GM18873 (cell line): Measurements from ENCODE around the gene CTTN.

Experiments
- ATAC-seq: cut with Tn5 transposase; IDR thresholded peaks from one replicate; pipeline ENCODE4 v1.9.1; 2021; ENCODE audit warnings: mild to moderate bottlenecking, moderate library complexity, moderate number of reproducible peaks; ENCODE audit not compliant: unreplicated experiment, low FRiP score

The CTTN gene

DNA sequence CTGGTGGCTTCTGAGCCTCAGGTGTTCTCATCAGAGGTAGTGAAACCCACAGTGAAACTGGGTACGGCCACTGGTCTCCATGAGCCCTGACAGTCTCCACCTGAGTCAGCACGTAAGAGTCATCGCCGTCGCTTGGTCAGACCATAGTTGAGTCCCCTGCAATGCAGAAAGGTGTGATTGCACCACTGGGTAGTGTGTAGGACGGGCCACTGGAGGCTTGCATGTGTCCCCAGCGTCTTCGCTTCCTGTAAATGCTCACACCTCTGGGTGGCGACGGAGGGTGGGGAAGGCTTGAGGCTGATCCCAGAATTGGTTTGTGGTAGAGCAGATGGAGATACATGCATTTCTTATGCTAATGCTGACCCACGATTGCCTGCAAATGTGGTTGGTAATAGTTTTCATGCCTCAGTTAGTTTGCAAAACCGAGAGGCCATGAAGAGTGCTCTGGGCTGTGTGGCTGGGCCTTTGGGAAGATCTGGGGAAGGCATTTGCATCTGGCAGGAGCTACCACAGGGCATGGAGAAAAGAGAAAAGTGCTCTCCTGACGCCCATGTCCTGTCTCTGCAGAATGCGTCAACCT, 26.5 kb downstream of the CTTN start:
- no peak for ATAC-seq

GRCh38 chr11:70427436-70427835, 29.1 kb downstream of the CTTN start:
- no peak for ATAC-seq

DNA sequence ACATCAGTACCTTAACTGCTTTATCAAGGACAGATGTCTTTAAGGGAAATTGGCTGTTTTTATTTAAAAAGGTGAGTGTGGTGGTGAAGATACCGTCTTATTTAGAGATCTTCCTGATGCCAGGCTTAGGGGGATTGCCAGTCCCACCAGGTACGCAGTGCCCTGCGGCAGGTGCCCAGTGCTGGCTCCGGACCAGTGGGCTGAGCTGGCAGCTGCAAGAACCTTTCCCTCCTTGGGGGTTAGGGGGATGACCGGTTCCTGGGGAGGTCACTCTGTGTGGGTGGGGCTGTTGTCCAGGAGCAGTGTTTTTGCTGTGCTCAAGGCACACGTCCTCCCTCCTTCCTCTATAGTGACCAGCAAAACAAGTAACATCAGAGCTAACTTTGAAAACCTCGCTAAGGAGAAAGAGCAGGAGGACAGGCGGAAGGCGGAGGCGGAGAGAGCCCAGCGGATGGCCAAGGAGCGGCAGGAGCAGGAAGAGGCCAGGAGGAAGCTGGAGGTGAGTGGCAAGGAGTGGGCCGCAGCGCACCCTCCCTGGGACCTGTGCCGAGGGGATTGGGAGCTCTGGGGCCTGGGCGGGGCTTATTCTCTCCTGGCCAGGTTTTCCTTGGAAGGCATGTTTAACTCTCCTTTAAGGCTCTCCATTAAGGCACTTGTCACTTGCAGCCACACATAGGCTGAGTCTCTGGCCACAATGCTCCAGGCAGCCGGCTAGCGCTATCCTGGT, 30.5 kb downstream of the CTTN start:
- no peak for ATAC-seq

GRCh38 chr11:70429428-70429705, 31.0 kb downstream of the CTTN start:
- ATAC-seq, result no peak

- ATAC-seq, result no peak
Measured at GRCh38 chr11:70429724-70430521, 31.6 kb downstream of the CTTN start.

GRCh38 chr11:70430671-70431574, 32.6 kb downstream of the CTTN start:
- ATAC-seq, result no peak

- no peak for ATAC-seq
Measured at GRCh38 chr11:70431611-70432010, 33.3 kb downstream of the CTTN start.

DNA sequence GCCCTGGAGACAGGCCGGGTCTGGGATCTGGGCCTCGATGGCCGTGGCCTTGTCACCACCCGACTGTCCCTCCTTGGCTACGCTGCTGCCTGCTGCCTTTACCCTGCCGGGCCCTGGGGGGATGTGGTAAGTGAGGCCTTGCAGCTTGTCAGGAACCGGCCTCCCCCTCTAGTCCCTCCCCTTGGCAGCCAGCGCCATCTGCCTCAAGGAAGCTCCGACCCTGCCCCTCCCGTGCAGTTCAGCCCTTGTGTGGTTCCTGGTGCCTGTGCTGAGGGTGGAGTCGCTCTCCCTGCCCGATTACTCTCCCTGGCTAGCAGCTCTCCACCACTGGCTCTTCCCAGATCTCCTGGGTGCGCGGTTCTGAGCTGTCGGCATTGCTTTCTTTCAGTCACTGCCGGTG, 33.7 kb downstream of the CTTN start:
- ATAC-seq, result no peak

GRCh38 chr11:70432580-70432979, 34.3 kb downstream of the CTTN start:
- no peak for ATAC-seq

GRCh38 chr11:70433038-70433437, 34.7 kb downstream of the CTTN start:
- no peak for ATAC-seq

DNA sequence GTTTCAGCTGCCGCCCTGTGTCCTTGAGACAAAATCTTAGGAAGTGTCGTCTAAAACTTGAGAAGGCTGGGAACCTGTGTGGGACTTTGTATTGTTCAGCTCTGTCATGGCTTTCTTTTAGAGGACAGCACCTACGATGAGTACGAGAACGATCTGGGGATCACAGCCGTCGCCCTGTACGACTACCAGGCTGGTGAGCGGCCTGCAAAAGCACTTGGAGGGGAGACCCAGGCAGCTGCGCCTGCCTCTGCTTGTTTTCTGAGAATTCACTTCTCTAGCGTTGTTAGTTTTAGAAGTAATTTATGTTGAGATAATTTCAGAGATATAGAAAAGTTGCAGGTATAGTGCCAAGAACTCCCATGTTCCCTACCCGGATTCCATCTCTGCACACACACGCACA, 35.2 kb downstream of the CTTN start:
- no peak for ATAC-seq

- no peak for ATAC-seq
Measured at GRCh38 chr11:70433966-70434812, 35.9 kb downstream of the CTTN start.

- no peak for ATAC-seq
Measured at GRCh38 chr11:70434813-70435278, 36.5 kb downstream of the CTTN start.

GRCh38 chr11:70435361-70435760, 37.0 kb downstream of the CTTN start:
- no peak for ATAC-seq

- no peak for ATAC-seq
Measured at GRCh38 chr11:70435765-70436500, 37.6 kb downstream of the CTTN start.

DNA sequence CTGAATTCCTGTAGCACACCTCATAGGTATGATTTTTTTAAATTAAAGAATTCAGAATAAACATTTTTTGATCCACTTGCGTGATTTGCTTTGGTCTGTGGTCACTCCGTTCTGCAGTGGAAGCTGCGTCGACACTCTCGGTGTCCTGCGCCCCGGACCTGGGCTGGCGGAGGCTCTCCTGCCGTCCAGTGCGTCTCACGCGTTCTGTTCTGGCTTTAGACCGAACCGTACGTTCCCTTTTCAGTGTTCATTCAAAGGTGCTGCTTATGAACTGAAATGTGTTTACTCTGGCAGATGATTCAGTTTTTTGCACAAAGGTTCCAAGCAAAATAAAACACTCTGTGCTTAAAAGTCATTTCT, 38.2 kb downstream of the CTTN start:
- ATAC-seq, result no peak

GRCh38 chr11:70437111-70437784, 38.9 kb downstream of the CTTN start:
- no peak for ATAC-seq

DNA sequence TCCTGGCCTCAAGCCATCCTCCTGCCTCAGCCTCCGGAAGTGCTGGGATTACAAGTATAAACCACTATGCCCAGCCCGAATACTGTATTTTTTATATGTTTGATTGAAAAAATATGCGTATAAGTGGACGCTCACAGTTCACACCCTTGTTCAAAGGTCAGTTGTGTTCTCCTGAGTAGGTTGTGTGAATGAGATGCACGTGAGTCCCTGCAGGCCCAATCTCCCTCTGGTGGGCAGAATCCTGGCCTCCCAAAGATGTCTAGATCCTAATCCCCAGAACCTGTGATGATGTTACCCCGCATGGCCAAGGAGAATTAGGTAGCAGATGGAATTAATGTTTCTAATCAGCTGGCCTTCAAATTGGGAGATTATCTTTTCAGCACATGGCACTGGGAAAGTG, 41.9 kb downstream of the CTTN start:
- ATAC-seq, result no peak

- ATAC-seq, result no peak
Measured at GRCh38 chr11:70443773-70444030, 45.4 kb downstream of the CTTN start.
